ENCODE measurements around the gene SSH2.

Gene SSH2

DNA sequence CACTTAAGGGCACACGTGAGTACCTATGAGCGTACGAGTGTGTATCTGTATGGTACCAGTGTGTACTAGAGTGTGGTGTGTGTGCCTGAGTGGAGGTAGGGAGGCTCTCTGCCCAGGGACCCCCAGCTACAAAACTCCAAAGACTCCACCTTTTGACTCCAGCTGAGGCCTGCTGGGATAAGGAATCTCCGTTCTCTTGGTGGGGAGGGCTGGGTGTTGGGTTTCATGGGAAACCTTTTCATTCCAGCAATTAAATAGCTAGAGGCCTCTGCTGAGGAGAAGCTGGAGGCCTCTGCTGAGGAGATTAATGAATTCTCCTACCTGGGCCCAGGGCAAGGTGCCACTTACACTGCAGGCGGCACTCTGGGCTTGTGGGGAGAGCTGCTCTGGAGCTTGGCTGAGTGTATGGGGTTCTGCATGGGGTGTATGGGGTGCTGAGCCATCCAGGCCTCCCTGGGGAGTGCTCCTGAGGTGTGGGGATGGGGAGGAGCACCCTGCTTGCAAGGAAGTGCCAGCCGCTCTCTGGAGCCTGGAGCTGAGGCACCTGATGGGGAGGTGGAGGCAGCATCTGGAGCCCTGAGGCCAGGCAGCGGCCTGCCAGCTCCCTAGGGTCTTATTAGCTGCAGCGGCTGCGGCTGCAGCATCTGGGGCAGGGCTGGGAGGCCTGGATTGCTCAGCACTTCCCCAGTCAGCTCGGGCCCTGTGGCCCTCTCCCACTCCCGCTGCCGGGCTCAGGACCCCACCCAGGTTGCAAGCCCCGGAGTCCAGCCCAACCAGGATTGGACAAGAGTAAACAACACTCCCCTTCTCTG lies 332.5 kb downstream of the SSH2 start:
- DNase-seq: no peak

DNA sequence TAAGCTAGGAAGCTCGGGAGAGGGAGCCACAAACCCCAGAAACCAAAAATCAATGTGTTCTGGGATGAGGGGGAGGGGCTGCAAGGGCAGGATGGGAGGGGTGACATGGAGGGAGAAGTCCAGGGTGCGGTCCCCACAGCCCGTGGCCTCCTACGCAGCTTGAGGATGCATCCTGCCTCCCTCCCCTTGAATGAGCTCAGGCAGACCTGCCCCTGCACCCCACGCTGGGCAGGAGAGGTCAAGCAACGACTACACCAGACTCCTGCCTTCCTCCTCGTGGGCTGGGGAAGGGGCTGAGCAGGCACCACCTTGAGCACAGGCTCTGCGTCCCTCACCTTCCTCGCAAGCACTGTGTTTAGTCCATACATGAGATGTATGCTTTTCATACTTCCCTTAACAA lies 333.2 kb downstream of the SSH2 start:
- no peak for DNase-seq

DNA sequence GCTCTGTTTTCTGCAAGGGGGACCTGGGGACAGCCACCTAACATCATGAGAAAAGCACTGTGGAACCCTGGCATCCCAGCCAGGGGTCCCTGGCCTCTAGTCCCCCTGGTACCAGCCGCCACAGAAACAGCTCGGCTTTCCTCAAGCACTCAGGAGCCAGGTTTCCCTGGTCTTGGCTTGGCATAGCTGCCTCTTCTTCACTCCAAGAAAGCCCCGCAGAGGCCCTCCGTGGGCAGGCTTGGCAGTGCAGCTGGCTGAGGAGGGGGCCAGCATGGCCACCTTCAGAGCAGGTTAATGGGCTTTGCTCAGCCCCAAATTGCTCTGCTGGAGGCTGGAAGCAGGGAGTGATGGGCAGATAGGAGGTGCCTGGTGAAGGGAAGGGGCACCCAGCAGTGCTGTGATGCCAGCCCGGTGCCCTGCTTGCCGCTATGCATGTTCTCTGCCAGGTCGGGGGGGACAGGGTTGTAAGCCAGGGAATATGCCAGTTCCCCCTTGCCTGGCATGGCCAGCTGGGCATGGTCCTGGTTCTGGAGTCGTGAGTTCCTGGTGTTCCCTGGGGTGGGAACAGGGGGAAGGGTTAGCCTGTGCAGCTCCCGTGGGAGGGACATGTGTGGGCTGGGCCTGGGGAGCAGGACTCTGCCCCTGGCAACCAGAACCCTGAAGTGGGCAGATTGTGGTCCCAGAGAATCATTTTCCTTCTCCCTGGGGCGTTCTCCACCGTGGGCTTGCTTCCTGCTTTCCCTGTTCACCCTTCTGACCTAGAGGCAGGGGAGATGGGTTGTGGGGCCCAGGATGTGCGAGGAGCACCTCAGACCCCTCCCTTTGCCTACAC lies 333.9 kb downstream of the SSH2 start:
- no peak for DNase-seq

DNA sequence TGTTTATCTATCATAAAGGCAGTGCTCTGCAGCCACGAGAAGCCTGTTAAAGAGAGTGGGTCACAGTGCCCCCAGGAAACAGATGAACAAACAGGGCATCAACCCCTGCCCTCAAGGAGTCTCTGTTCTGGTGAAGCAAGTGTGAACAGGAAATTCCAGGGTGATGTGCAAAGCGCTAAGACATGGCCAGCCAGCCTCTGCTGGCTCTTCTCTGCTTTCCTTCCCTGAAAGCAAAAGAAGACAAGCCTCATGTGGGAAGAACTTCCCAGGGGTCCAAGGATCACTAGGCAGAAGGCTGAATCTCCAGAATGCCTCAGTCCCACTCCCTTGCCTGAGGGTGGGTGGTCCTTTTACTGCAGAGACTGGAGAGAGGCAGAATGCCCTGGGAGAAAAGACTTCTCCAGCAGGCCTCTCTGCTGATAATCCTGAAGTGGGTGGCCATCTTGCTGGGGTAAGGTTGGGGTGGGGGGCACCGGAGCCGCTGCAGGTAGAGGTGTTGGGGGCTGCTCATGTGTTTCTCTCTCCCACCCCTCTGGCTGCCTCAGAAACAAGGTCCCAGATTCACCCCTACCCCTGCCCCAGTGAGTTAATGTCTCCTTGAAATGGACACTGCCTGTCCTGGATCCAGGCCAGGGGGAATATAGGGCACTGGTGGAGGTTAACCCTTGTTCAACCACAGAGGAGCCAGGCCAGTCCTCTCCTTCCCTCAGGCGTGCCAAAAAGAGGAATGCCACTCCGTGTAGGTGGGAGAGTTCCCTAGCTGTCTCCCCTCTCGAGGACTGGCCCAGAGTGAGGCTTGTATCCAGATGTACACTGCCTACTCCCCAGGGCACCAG lies 334.7 kb downstream of the SSH2 start:
- DNase-seq: no peak

DNA sequence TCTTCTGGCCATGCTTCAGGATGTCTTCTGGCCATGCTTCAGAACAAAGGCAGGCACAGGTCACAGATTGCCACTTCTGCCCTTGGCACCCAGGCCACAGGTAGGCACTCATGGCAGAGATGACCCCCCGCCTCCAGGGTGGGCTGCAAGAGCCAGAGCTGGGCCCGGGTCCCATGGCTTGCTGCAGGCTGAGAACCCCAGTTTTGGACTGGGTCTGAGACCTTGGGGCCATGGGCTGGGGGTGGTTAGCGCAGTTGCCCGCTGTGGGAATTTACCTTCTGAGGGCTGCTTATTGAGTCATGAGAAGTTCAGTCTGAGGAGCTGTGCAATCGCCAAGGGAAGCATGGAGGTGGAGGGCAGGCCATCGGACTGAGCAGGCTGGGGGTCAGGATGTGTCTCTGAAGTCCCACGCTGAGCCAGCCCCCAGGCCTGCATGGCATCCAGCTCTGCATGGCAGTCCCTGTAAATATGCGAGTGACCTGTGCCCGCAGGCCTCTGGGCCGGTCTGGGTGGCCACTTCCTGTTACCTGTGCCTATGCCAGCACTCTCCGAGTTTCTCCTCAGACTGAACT lies 335.4 kb downstream of the SSH2 start:
- no peak for DNase-seq

DNA sequence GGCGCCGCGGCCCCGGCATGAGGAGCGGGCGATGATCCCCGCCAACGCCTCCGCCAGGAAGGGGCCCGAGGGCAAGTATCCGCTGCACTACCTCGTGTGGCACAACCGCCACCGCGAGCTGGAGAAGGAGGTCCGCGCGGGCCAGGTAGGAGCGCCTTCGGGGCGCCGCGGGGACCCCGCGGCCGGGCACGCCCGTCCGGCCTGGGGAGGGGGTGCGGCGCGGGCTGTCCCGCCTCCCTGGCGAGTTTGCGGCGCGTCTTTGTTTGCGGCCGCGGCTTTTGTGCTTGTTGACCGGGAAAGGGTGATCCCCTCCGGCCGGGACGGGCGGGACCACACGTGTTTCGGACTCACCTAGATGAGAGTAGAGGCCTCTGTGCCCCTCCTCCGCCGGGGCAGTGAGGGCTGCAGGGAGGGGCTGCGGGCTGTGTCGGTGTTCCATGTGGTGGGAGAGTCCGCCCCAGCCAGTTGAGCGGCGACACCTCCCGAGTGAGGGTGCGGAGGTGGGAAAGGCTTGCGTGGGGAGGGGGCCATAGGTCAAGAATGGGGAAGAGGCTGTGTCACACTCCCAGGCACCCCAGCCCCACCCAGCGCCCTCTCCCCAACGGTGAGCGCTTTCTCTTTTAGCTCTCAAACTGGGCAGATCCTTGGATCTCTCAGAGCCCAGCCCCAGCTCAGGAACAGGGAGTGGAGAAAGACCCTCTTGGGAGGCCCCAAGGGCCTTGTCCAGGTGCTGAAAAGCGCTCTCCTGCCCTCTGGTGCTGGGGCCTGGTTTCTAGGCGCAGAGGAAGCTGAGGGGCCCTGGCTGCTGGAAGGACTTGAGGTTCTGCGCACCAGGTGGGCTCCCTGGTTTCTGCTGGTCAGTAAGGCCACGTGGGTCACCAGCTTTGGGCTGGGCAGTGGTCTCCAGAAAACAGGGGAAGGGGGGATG lies 336.2 kb downstream of the SSH2 start:
- DNase-seq: peak; percentile 24

DNA sequence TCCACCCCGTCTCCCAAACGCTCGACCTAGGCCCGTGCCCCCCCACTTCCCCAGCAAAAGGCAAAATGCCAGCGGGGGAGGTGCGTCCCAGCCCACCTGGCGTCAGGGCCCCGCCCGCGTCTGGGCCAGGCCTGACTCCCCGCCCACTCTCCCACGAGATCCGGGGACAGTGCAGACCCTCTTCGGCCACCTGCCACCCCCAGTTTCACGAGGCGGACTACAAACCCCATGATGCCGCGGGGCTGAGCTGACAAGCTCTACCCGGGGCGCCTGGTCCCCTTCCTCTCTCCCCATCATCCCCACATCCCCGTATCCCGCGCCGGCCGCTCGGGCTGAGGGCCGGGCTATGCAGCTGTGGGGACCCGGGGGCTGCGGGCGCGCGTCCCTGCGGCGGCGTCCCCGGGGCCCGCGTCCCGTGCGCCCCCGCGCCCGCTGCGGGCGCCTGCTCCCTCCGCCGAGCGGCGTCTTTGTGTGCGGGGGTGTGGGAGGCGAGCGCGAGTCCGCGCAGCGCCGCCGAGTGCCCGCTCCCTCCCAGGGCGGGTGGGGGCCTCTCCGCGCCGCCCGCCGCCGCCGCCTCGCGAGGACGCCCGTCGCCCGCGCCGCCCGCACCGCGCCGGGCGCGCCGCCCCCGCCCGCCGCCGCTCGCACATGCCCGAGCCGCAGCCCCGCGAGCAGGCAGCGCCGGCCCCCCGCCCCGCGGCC lies 337.0 kb downstream of the SSH2 start, which contains the start of gene ANKRD13B:
TSS of gene ANKRD13B (plus strand) at position 283 of the 702 bp plus-strand sequence. CDS start 490 bp downstream, outside the sequence.
- DNase-seq: peak; percentile 75

DNA sequence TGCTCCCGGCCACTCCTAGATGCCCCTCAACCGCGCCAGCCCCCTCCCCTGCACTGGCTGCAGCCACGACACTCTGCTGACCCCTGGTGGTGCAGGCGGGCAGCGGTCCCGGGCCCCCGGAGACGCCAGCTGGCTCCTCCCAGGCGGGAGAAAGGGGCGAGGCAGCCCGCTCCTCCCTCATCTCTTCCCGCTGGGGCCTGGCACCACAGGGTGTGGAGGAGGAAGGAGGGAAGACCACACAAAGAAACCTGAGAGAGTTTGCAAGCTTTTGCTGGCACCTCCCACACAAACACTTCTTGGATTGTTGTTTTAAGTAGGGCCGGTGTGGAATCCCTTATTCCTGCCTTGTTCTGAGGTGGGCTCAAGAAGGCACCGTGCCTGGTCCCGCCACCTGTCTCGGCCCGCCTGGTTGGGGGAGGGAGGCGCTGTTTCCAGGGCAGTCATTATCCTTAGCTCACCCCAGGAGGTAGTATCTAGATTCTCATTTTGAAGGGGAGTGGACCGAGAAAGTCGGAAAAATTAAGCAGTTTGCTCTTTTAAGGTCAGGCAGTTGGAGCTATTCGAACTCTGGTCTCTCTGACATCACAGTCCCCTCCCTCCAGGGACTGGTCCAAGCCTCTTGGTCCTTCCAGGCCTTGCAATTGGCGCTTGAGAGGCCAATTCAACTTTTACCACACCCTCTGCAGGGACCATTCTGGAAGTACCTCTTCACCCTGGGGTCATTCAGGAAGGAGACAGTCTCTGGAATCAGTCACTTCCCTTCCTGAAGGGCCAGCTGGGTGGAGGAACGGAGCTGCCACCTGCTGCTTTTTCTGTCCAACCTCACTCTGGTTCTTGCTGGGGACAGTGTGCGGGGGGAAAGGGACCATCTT lies 338.1 kb downstream of the SSH2 start:
- peak; percentile 89 for DNase-seq

DNA sequence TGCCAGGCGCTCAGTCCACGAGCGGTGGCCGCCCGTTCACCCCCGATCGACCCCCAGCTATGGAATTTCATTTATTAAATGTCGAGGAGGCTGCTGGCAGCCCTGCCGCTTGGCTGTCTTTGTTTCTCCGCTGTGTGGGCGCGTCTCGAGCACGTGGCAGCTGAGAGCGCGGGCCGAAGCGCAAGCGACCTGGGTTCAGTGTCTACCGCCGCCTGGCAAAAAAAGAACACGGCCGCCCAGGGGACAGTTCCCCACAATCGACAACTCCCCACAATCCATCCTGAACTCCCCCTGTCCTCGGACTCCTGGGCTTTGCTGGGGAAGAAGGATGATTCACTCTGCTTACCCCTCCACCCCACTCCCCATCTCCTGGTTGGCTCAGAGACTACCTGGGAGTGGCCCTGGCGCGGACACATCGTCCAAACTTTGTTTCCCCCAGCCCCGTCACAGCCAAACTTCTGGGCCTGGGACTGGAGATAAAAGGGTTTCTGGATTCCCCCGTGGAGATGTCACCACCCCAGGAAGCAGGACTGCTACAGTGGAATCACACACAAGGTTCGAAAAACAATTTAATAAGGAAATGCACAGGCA lies 338.8 kb downstream of the SSH2 start:
- peak; percentile 73 for DNase-seq

DNA sequence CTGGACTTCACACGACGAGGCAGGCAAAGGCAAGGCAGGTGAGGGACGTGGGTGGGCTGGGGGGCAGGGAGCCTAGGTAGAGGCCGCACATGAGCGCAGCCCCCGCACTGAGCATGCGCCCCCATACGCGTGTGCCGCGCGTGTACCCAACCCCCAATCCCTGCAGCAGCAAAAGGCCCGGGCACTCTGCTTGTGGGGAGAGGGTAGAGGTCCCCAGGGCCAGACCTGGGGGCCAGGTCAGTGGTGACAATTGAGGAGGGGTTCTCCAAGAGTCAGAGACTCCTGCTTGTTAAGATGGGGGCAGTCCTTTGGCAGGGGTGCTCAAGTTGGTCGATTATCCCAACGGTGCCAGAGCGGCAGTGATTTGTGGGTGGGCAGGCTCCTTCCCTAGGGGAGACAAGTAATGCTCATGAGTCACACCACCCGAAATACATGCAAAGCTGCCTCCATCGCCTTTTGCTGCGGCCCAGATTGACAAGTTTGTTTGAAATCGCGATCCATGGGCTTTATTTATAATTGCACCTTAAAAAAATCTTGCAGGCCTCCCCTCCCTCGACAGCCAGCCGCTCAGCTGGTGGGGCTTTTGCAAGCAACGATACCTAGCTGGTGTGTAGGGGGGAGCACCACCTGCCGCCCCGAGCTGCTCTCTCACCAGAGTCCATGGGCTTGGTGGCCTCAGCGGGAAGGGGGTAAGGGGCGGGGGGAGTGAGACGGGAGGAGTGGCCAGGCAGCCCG lies 339.4 kb downstream of the SSH2 start:
- peak; percentile 60 for DNase-seq

DNA sequence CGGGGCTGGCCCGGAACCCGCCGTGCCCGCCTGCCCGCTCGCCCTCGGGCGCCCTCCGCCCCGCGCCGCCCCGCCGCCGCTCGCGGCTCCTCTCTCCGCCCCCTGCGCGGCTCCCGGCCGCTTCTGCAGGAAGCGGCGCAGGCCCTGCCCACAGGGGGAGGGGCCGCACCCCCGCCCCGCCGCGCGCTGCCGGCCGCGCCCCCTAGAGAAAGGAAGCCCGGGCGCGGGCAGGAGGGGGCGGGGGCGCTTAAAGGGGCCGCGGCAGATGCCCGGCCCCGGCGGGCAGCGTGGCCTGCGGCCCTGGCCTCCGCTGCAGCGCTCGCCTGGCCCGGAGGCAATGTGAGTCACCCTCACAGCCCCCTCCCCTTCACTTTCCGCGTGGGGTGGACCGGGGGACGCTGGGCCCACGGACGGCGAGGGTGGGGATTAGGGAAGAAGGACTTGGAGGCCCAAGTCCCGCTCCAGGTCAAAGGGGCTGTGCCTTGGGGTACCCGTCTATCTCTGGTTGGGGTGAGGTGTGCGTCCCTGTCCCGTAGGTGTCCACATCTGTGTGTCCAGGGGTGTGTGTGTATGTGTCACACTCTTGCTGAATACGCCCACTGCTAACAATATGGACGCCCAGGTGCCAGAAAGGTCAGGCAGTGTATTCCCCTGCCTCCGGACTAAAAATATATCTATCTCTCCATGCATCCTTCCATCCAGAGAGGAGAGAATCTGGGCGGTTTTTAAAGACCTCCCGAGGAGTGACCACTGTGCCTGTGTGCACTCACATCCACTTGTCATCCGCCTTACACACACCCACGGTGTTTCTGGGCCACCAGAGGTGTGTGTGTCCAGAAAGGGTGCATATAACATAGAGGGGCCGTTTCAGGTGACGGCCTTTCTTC lies 340.3 kb downstream of the SSH2 start, which contains the start of gene GIT1:
TSS of gene GIT1 (minus strand) at position 125 of the 887 bp plus-strand sequence. CDS start 270 bp downstream, outside the sequence.
- DNase-seq: peak; percentile 68

DNA sequence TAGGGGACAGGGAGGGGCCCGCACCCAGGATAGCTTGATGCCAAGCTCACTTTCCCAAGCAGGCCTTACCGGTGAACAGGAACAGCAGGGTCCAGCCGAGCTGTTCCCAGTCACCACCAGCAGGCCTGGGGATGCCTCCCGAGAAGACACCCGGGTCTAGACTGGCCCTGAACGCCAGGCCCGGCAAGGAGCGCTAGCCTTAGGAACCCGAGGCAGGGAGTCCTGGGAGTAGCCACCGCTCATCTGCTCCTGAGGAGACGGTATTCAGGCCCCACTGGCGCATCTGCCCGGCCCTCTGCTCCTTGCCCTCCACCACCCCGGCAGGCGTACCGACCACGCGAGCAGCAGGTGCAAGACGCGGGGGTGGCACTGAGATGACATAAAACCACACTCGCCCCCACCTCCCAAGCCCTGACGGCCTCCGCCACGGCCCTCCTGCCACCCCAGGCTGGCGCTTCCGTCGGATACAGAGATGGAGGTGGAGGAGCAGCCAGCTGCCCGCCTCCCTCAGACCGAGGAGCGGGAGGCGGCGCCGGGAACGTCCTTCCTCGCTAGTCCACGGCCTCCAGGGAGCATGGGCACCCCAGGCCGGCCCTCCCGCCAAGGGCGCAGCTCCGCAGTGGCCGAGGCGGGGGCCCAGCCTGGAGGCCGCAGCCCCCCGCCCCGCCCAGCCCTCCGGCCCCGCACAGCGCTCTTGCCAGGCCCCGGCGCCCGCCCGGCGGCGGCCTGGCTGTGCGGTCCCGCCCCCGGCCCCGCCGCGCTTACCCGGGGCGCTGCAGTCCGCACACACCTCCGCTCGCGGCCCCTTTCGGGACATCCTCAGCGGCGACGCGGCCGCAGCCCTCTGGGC lies 341.2 kb downstream of the SSH2 start:
- peak; percentile 23 for DNase-seq

DNA sequence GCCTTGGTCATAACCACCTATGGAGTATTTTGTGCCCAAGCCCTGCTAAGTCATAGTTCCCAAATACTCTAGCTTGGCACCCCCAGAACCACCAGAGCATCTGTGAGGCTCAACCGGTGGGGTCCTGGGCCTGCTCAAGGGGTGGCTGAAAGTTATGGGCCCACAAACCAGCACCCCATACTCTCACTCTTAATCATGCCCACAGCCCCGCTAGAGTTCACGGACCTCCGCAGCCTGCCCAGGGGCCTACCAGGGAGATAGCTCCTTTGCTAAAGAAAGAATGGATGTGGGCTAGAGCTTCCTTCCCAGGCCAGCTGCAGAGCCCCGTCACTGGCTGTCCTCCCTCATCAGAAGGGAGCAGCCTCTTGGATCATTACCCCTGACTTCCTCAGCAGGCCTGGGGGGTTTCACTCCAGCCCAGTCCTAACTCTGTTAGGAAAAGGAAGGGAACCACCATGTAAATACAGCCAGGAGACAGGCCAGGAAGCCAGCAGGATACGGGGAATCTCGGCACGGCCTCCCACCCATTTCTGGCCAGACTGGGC lies 341.9 kb downstream of the SSH2 start:
- DNase-seq: no peak

DNA sequence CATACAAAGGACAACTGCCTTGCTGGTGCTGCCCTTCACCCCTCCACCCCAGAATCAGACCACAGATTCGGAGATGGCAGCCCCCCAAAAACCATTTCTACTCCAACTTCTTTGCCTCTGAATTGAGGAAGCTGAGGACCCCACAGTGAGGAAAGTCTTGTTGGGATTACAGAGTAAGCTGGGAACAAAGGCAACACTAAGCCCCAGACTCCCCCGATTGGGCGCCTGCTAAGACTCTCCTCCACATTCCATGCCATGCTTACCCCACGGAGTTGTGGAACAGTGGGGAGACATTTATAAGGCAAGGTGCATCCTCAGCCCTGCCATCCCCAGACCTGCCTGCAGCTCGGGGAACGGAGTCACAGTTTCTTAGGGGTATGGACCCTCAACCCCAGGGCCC lies 342.4 kb downstream of the SSH2 start:
- DNase-seq: no peak

DNA sequence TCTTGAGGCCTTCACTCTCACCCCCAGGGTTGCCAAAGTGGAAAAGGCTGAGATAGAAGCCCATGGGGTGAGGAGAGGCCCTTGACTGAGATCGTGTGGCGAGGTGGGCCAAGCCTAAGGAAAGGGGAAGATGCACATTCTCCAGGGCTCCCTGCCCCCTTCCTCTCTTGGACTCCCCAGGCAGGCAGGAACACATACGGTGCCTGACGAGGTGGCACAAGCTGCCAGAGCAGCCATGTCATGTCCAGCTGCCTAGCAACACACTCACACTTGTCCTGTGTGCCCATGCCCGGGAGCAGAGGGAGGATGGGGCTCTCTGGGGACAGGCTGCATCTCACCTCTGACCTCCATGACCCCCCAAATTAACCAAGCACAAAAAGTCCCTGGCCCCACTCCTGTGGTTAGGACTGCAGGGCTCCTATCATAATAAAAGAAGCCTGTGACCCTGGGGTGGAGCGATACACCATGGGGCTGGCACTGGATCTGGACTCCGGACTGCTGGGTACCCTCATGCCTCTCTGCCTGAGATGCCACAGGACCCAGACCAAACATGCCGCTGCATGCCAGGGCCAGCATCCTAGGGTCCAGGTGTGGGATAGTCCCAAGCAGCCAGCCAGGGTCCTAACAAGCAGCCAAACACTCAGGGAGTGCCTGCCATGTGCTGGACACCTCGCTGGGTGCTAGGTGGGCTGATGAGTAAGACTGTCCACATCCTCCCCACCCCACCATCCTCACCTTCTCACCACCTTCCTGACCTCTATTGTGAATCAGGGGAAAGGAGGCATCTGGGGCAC lies 343.2 kb downstream of the SSH2 start:
- no peak for DNase-seq
